ENCODE measurements around the gene CDC42BPG. TPM values are rescaled to one million over a fixed set of nuclear protein-coding genes. Genes with fewer than 3 reads are reported as not detected.

The CDC42BPG gene
- total and polyA plus RNA-seq, 2 of the 8 experiments (the other 6 are each of a cell fraction or from before 2014, with no cell fraction given): 3.7 to 10.6 TPM

GRCh38 chr11:64880240-64881001, 36.0 kb upstream of the CDC42BPG start (continued):
- TF ChIP-seq CHD7 (IDR thresholded peaks at IDR 0.05; ENCODE audit: insufficient replicate concordance, low read length): no peak
- TF ChIP-seq SAP30 (IDR thresholded peaks at IDR 0.05; ENCODE audit: insufficient read depth, insufficient replicate concordance, low read length): no peak
- TF ChIP-seq RNF2 (IDR thresholded peaks at IDR 0.05; ENCODE audit: borderline replicate concordance, low read depth, low read length, missing control alignments, poor library complexity, severe bottlenecking): no peak
- no peak for TF ChIP-seq EP300 (IDR thresholded peaks at IDR 0.05; ENCODE audit: borderline replicate concordance in 1 of 2, low read depth in 2 of 2, low read length in 2 of 2)
- TF ChIP-seq TAF7 (optimal IDR thresholded peaks at IDR 0.05; ENCODE audit: borderline replicate concordance, low read depth, low read length): no peak
- no peak for TF ChIP-seq JUND (IDR thresholded peaks at IDR 0.05; ENCODE audit: low read length)
- no peak for TF ChIP-seq CHD2 (IDR thresholded peaks at IDR 0.05; ENCODE audit: low read length)
- TF ChIP-seq BACH1 (IDR thresholded peaks at IDR 0.05; ENCODE audit: low read length): no peak
